ENCODE results near the gene RPS10.

GRCh38 chr6:34416877-34417371 is 8.9 kb downstream of the RPS10 start:
- TF ChIP-seq POLR2A (IDR thresholded peaks at IDR 0.05; ENCODE audit: low read length) (no peak), GATA1 (IDR thresholded peaks at IDR 0.05; ENCODE audit: low read depth, low read length) (no peak)

Measured in erythroblast (primary cell).